ENCODE measurements around the gene FGD3. TPM values are rescaled to one million over a fixed set of nuclear protein-coding genes. Genes with fewer than 3 reads are reported as not detected.

The FGD3 gene
- polyA plus RNA-seq, 1 donor (not counting 4 experiments of a cell fraction or from before 2014, with no cell fraction given) = 0.21 TPM

DNA sequence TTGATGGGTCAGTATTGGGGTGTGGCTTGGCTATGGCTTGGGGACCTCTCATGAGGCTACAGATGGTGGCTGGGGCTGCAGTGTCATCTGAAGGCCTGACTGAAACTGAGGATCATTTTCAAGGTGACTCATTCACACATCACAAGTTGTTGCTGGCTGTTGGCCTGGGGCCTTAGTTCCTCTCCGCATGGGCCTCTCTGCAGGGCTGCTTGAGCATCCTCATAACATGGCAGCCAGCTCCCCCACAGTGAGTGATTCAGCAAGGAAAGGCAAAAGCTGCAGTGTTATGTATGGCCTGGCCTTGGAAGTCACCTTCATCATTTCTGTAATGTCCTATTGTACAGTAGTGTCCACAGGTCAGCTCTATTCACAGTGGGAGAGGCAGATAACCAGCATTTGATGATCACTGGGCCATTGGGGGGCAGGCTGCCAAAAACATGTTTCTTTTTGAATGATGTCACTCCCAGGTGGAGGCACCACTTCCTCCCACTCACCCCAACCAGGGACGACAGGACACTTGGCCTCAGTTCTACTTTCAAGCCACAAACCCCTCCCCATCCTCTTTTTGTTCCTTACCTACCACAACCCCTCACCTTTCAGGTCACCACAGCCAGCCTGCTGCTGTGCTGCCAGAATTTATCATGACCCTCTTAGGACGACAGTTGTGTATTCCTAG lies 14.4 kb downstream of the FGD3 start:
- peaks cover 6% of the 10 kb centered on the region for H3K27me3 ChIP-seq (ENCODE audit: control insufficient read depth, extremely low read depth, insufficient read depth, low read length)
- dilution Hi-C loops (cut with MboI; ENCODE audit: extremely low pct_ligation_motif_present, low sequenced_read_pairs) = no loop called here
- no peak for DNase-seq (ENCODE audit: low read depth, low spot score)

DNA sequence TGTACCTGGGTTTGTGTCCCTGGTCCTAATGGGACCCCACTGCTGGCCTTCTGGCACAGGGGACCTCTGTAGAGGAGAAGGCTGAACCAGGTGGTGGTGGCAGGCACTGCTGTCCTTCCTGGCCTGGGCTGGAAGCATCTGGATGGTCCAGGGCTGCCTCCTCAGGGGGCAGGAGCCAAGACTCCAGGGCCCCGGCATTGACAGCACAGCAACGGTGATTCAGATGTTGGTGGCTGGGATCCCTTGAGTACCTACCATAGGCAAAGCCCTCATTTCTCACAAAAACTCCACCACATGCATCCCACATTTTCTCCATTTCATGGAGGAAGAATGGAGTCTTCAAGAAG lies 15.0 kb downstream of the FGD3 start:
- Histone ChIP-seq H3K79me2 (ENCODE audit: control insufficient read depth, insufficient read depth, low read length) (no peaks in the 10 kb centered on the region), H3K9ac (ENCODE audit: control insufficient read depth, extremely low read depth, insufficient read depth, low read length) (no peak overlapping the region), H3K27ac (ENCODE audit: control insufficient read depth, insufficient read depth, low read length) (no peak overlapping the region), H3K9me3 (ENCODE audit: control insufficient read depth, low read depth, low read length) (peaks cover 3% of the 10 kb centered on the region), H4K20me1 (ENCODE audit: control insufficient read depth, extremely low read depth, insufficient read depth, low read length) (no peaks in the 10 kb centered on the region), H3K4me3 (ENCODE audit: control insufficient read depth in 2 of 3, extremely low read depth in 1 of 3, insufficient read depth in 2 of 3, low read depth in 1 of 3, low read length in 3 of 3) (no peak overlapping the region), H3K4me2 (ENCODE audit: control insufficient read depth, extremely low read depth, insufficient read depth, low read depth, low read length) (no peak overlapping the region), H3K36me3 (ENCODE audit: control insufficient read depth in 2 of 2, extremely low read depth in 1 of 2, insufficient read depth in 2 of 2, low read length in 2 of 2) (no peaks in the 10 kb centered on the region), H3K9me1 (ENCODE audit: control insufficient read depth, extremely low read depth, insufficient read depth, low read length) (no peaks in the 10 kb centered on the region), H2AFZ (ENCODE audit: control insufficient read depth, low read length) (no peak overlapping the region), H3K4me1 (ENCODE audit: control insufficient read depth, extremely low read depth, insufficient read depth, low read length) (no peaks in the 10 kb centered on the region), H3K27me3 (ENCODE audit: control insufficient read depth, extremely low read depth, insufficient read depth, low read length) (peaks cover 6% of the 10 kb centered on the region)
- DNase-seq (ENCODE audit: low read depth, low spot score) = no peak
- FAIRE-seq = no peak
- TF ChIP-seq EZH2 (IDR thresholded peaks at IDR 0.05; ENCODE audit: low read length) (no peak), CTCF (optimal IDR thresholded peaks at IDR 0.05 in 1 of 3, IDR thresholded peaks at IDR 0.05 in 1 of 3, conservative IDR thresholded peaks at IDR 0.05 in 1 of 3; ENCODE audit: extremely low read depth in 1 of 3, insufficient read depth in 2 of 3, low read length in 3 of 3) (no peak)
- dilution Hi-C loops (cut with MboI; ENCODE audit: extremely low pct_ligation_motif_present, low sequenced_read_pairs) = no loop called here

More for the DNA sequence above, 14.4 kb downstream of the FGD3 start:
- no peak overlapping the region for H3K9ac ChIP-seq (ENCODE audit: control insufficient read depth, extremely low read depth, insufficient read depth, low read length)
- no peak overlapping the region for H3K4me3 ChIP-seq (ENCODE audit: control insufficient read depth in 2 of 3, extremely low read depth in 1 of 3, insufficient read depth in 2 of 3, low read depth in 1 of 3, low read length in 3 of 3)
- no peak for TF ChIP-seq CTCF (optimal IDR thresholded peaks at IDR 0.05 in 1 of 3, IDR thresholded peaks at IDR 0.05 in 1 of 3, conservative IDR thresholded peaks at IDR 0.05 in 1 of 3; ENCODE audit: extremely low read depth in 1 of 3, insufficient read depth in 2 of 3, low read length in 3 of 3)
- no peak for TF ChIP-seq EZH2 (IDR thresholded peaks at IDR 0.05; ENCODE audit: low read length)
- FAIRE-seq = no peak
- no peak overlapping the region for H3K27ac ChIP-seq (ENCODE audit: control insufficient read depth, insufficient read depth, low read length)
- H3K9me3 ChIP-seq (ENCODE audit: control insufficient read depth, low read depth, low read length) = peaks cover 3% of the 10 kb centered on the region
- no peak overlapping the region for H2AFZ ChIP-seq (ENCODE audit: control insufficient read depth, low read length)
- H3K79me2 ChIP-seq (ENCODE audit: control insufficient read depth, insufficient read depth, low read length) = no peaks in the 10 kb centered on the region
- no peak overlapping the region for H3K4me2 ChIP-seq (ENCODE audit: control insufficient read depth, extremely low read depth, insufficient read depth, low read depth, low read length)
- no peaks in the 10 kb centered on the region for H3K9me1 ChIP-seq (ENCODE audit: control insufficient read depth, extremely low read depth, insufficient read depth, low read length)
- no peaks in the 10 kb centered on the region for H3K36me3 ChIP-seq (ENCODE audit: control insufficient read depth in 2 of 2, extremely low read depth in 1 of 2, insufficient read depth in 2 of 2, low read length in 2 of 2)
- no peaks in the 10 kb centered on the region for H3K4me1 ChIP-seq (ENCODE audit: control insufficient read depth, extremely low read depth, insufficient read depth, low read length)
- no peaks in the 10 kb centered on the region for H4K20me1 ChIP-seq (ENCODE audit: control insufficient read depth, extremely low read depth, insufficient read depth, low read length)

Data from keratinocyte (primary cell).